ENCODE measurements around the gene DRC3. TPM values are rescaled to one million over a fixed set of nuclear protein-coding genes. Genes with fewer than 3 reads are reported as not detected.

Gene DRC3, protein sequence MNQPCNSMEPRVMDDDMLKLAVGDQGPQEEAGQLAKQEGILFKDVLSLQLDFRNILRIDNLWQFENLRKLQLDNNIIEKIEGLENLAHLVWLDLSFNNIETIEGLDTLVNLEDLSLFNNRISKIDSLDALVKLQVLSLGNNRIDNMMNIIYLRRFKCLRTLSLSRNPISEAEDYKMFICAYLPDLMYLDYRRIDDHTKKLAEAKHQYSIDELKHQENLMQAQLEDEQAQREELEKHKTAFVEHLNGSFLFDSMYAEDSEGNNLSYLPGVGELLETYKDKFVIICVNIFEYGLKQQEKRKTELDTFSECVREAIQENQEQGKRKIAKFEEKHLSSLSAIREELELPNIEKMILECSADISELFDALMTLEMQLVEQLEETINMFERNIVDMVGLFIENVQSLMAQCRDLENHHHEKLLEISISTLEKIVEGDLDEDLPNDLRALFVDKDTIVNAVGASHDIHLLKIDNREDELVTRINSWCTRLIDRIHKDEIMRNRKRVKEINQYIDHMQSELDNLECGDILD
- 2.3 and 3.1 TPM in 2 replicates for total RNA-seq (2022)
- percentile 37 among the genes with signal in this experiment for Bru-seq, nascent RNA
- percentile 34 among the genes with signal in this experiment for BruChase-seq, experiment 1, labeled RNA remaining after a 6-hour chase
- percentile 34 among the genes with signal in this experiment for BruChase-seq, experiment 2, labeled RNA remaining after a 2-hour chase
- long read RNA-seq, partial matches to known transcripts = 0 of 3 reads
- long read RNA-seq, other reads (novel, unspliced or antisense) = 3 of 3 reads

DNA sequence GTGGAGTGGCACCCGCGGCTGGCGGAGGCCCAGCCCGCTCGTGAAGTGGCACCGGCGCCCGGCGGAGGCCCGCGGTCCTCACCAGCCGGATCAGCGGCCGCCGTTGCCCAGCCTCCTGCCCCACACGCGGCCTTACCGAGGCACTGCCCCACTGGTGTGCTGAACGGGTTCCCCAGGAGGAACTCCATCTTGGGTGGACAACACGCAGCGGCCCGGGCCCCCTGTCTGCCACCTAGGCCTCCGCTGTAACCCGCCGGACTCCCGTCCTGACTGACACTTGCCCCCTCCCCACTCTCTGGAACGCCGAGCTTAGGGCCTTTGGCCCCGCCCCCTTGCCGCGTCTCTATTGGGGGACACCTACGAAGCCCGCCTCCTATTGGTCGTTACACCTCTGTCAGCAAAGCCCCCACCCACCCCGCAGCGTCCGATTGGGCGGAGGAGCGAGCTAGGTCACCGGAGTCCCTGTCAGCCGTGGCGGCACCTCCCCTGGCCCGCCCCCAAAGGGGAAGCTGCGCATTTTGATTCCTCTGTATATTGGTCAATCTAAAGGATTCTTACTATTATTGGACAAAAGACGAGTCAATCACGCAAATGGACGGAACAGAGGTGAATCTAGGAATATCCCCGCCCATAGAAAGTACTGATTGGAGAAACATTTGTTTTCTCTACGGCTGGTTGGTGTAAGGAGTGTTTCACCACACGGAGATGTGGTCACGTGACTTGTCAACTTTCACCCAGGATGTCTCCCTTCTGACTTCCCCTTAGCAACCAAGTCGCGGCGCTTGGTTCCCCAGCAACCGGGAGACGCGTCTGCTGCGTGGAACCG lies at the start of gene DRC3, which contains the start of gene TOM1L2:
Gene DRC3 (plus strand): TSS at position 737 of the 826 bp plus-strand sequence. CDS start 4,737 bp downstream, outside the sequence.
Gene TOM1L2 (minus strand): TSS at position 275 of the 826 bp plus-strand sequence. CDS start 87 bp downstream, at position 188.
- BruUV-seq (replicated peaks) = no TSS peak
- Mint-ChIP-seq H3K4me3 (ENCODE audit: unreplicated experiment) (peak within 1 kb of the TSS; percentile 90), H3K36me3 (ENCODE audit: insufficient read depth, unreplicated experiment) (no peaks in the 10 kb centered on the region), H3K27ac (ENCODE audit: low read depth, unreplicated experiment) (peak within 1 kb of the TSS; percentile 98), H3K4me1 (ENCODE audit: insufficient read depth, unreplicated experiment) (peaks cover 14% of the 10 kb centered on the region), H3K9me3 (ENCODE audit: unreplicated experiment) (no peaks in the 10 kb centered on the region), H3K27me3 (ENCODE audit: insufficient read depth, unreplicated experiment) (no peaks in the 10 kb centered on the region)
- DNase-seq (ENCODE audit: unreplicated experiment) = peak; percentile 100
- intact Hi-C loops (cut with micrococcal nuclease) = loop anchor here (1.0 to 2.0 kb wide), 5 partner anchors 18 to 82 kb away; partner anchors contain the start of genes ATPAF2 and GID4
- POLR2A ChIA-PET = interaction anchor here (0.6 to 2.1 kb wide), 25 partner anchors 11 to 362 kb away, joined by 3 to 22 read pairs (median 4); partner anchors contain the start of genes ATPAF2 and SREBF1
- CTCF ChIA-PET = interaction anchor here (0.7 to 1.7 kb wide), 7 partner anchors 11 to 114 kb away, joined by 3 to 6 read pairs (median 3); no protein-coding TSS in a partner anchor
- TF ChIP-seq, protein P1, sequence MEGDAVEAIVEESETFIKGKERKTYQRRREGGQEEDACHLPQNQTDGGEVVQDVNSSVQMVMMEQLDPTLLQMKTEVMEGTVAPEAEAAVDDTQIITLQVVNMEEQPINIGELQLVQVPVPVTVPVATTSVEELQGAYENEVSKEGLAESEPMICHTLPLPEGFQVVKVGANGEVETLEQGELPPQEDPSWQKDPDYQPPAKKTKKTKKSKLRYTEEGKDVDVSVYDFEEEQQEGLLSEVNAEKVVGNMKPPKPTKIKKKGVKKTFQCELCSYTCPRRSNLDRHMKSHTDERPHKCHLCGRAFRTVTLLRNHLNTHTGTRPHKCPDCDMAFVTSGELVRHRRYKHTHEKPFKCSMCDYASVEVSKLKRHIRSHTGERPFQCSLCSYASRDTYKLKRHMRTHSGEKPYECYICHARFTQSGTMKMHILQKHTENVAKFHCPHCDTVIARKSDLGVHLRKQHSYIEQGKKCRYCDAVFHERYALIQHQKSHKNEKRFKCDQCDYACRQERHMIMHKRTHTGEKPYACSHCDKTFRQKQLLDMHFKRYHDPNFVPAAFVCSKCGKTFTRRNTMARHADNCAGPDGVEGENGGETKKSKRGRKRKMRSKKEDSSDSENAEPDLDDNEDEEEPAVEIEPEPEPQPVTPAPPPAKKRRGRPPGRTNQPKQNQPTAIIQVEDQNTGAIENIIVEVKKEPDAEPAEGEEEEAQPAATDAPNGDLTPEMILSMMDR (IDR thresholded peaks at IDR 0.05; ENCODE audit: unreplicated experiment) = no peak

DNA sequence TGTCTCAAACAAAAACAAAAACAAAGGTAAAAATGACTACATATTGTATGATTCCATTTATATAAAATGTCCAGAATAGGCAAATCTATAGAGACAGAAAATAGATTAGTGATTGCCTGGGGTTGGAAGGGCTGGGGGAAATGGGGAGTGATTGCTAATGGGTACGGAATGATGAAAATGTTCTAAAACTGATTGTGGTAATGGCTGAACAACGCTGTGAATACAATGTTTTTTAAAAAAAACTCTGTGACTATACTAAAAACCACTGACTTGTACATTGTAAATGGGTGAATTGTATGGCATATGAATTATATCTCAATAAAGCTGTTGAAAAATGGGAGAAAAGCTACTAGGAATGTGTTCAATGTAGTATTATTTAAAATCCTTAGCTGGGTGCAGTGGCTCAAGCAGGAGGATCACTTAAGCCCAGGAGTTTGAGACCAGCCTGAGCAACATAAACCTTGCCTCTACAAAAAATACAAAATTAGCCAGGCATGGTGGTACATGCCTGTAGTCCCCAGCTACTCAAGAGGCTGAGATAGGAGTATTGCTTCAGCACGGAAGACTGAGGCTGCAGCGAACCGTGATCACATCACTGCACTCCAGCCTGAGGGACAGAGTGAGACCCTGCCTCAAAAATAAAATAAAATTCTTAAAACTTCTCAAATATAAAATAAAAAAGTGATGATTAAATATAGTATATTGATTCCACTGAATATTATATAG lies 48.4 kb upstream of the DRC3 start:
- DNase-seq (ENCODE audit: unreplicated experiment) = no peak
- BruUV-seq (replicated peaks) = no TSS peak
- peaks cover 2% of the 10 kb centered on the region for H3K36me3 Mint-ChIP-seq (ENCODE audit: insufficient read depth, unreplicated experiment)
- H3K27ac Mint-ChIP-seq (ENCODE audit: low read depth, unreplicated experiment) = peak overlapping the region; percentile 54
- no peaks in the 10 kb centered on the region for H3K9me3 Mint-ChIP-seq (ENCODE audit: unreplicated experiment)
- ChIA-PET CTCF (interaction anchor here (0.6 to 1.1 kb wide), 3 partner anchors 12 to 33 kb away, joined by 3 to 6 read pairs (median 3); no protein-coding TSS in a partner anchor), POLR2A (interaction anchor here (0.7 to 1.2 kb wide), 3 partner anchors 9 to 1278 kb away, joined by 3 to 4 read pairs (median 3); no protein-coding TSS in a partner anchor)
- no peak overlapping the region for H3K4me3 Mint-ChIP-seq (ENCODE audit: unreplicated experiment)
- peaks cover 24% of the 10 kb centered on the region for H3K4me1 Mint-ChIP-seq (ENCODE audit: insufficient read depth, unreplicated experiment)
- no peaks in the 10 kb centered on the region for H3K27me3 Mint-ChIP-seq (ENCODE audit: insufficient read depth, unreplicated experiment)
- intact Hi-C loops (cut with micrococcal nuclease) = no loop called here
- TF ChIP-seq, protein P1 (IDR thresholded peaks at IDR 0.05; ENCODE audit: unreplicated experiment) = no peak

DNA sequence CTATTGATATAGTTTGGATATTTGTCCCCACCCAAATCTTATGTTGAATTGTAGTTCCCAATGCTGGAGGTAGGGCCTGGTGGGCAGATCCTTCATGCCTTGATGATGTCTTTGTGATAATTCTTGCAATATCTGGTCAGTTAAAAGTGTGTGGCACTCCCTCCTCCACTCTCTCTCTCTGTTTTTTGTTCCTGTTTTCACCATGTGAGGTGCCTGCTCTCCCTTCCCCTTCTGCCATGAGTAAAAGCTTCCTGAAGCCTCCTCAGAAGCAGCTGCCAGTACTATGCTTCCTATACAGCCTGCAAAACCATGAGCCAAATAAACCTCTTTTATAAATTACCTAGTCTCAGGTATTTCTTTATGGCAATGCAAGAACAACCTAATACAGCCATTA lies 47.8 kb upstream of the DRC3 start:
- TF ChIP-seq, protein P1 (IDR thresholded peaks at IDR 0.05; ENCODE audit: unreplicated experiment) = no peak
- H3K4me1 Mint-ChIP-seq (ENCODE audit: insufficient read depth, unreplicated experiment) = peaks cover 24% of the 10 kb centered on the region
- no TSS peak for BruUV-seq (replicated peaks)
- H3K36me3 Mint-ChIP-seq (ENCODE audit: insufficient read depth, unreplicated experiment) = peaks cover 5% of the 10 kb centered on the region
- CTCF ChIA-PET = interaction anchor here (0.6 to 1.1 kb wide), 5 partner anchors 9 to 167 kb away, joined by 3 to 7 read pairs (median 4); no protein-coding TSS in a partner anchor
- H3K27me3 Mint-ChIP-seq (ENCODE audit: insufficient read depth, unreplicated experiment) = no peaks in the 10 kb centered on the region
- peak overlapping the region; percentile 54 for H3K27ac Mint-ChIP-seq (ENCODE audit: low read depth, unreplicated experiment)
- no peaks in the 10 kb centered on the region for H3K9me3 Mint-ChIP-seq (ENCODE audit: unreplicated experiment)
- intact Hi-C loops (cut with micrococcal nuclease) = no loop called here
- H3K4me3 Mint-ChIP-seq (ENCODE audit: unreplicated experiment) = no peak overlapping the region
- no peak for DNase-seq (ENCODE audit: unreplicated experiment)
- POLR2A ChIA-PET = interaction anchor here (1.2 kb wide), 1 partner anchor 8 kb away, joined by 4 read pairs; no protein-coding TSS in a partner anchor

Measured in MCF 10A (cell line).